Sciatic nerve (tissue), 2 donors: ENCODE data around the gene GPSM1. TPM values are rescaled to one million over a fixed set of nuclear protein-coding genes. Genes with fewer than 3 reads are reported as not detected.

Source experiments
- ATAC-seq: fragments of 200-7000 bp; cut with Tn5 transposase; one replicate; pipeline ENCODE4 v1.9.1; 2020; ENCODE audit warnings: mild to moderate bottlenecking, moderate library complexity
- DNase-seq: peaks from one replicate; pipeline ENCODE4 v3.0.0-alpha.2; 2020; ENCODE audit warnings: low spot score
- intact Hi-C: fragments of 100-400 bp; cut with DNase I; formaldehyde crosslinking; loops from one replicate; pipeline ENCODE4 v1.14.2; 2022
- total RNA-seq: library from RNA; stranded (reverse); fragmentation: NEBNext Ultra II Directional; extraction: Animal tissue kit (Norgen Biotek cat#: 25700); gene quantifications from one replicate; pipeline ENCODE4 v1.2.1, GENCODE V29; 2021
- donor health status: DM: no; HTN: no; CAD: no.
- donor health status: DM: no; HTN: no; CAD: no.

The GPSM1 gene
- total RNA-seq, 1 donor from 2014 or later, result 43.7 TPM

- ATAC-seq (no peak), DNase-seq (no peak)
- intact Hi-C loops, result no loop called here
These were observed 11.2 kb downstream of the GPSM1 start for GRCh38 chr9:136338511-136338910.

- intact Hi-C loops, result no loop called here
- peak; percentile 48 for ATAC-seq
- peak; percentile 85 for DNase-seq
These were observed 12.0 kb downstream of the GPSM1 start for GRCh38 chr9:136339173-136339957.

GRCh38 chr9:136339958-136340310, 12.6 kb downstream of the GPSM1 start:
- DNase-seq (no peak), ATAC-seq (no peak)
- intact Hi-C loops, result no loop called here

- no peak for ATAC-seq
- intact Hi-C loops, result no loop called here
- no peak for DNase-seq
These were observed 13.2 kb downstream of the GPSM1 start for GRCh38 chr9:136340356-136341041.

GRCh38 chr9:136341042-136341655, 13.8 kb downstream of the GPSM1 start:
- no peak for DNase-seq
- intact Hi-C loops, result no loop called here
- ATAC-seq, result no peak

GRCh38 chr9:136341769-136342168, 14.4 kb downstream of the GPSM1 start:
- intact Hi-C loops, result no loop called here
- ATAC-seq (no peak), DNase-seq (no peak)

GRCh38 chr9:136342181-136343120, 15.1 kb downstream of the GPSM1 start:
- intact Hi-C loops, result no loop called here
- ATAC-seq, result peak; percentile 65

GRCh38 chr9:136343121-136343883, 16.0 kb downstream of the GPSM1 start:
- intact Hi-C loops, result no loop called here
- ATAC-seq (peak; percentile 0), DNase-seq (no peak)

More at GRCh38 chr9:136342181-136343120, 15.1 kb downstream of the GPSM1 start:
- peak; percentile 95 for DNase-seq

GRCh38 chr9:136343884-136344269, 16.5 kb downstream of the GPSM1 start:
- ATAC-seq, result no peak
- intact Hi-C loops, result no loop called here
- DNase-seq, result no peak

- intact Hi-C loops, result no loop called here
- DNase-seq (no peak), ATAC-seq (no peak)
These were observed 17.4 kb downstream of the GPSM1 start for GRCh38 chr9:136344544-136345280.

- DNase-seq, result peak; percentile 85
- intact Hi-C loops, result no loop called here
- ATAC-seq, result peak; percentile 75
These were observed 18.2 kb downstream of the GPSM1 start for GRCh38 chr9:136345281-136346156.

- ATAC-seq (no peak), DNase-seq (no peak)
- intact Hi-C loops, result no loop called here
These were observed 18.8 kb downstream of the GPSM1 start for GRCh38 chr9:136346157-136346481.

GRCh38 chr9:136346927-136347465, 19.7 kb downstream of the GPSM1 start:
- DNase-seq, result no peak
- ATAC-seq, result no peak
- intact Hi-C loops, result no loop called here

- DNase-seq (no peak), ATAC-seq (no peak)
- intact Hi-C loops, result no loop called here
These were observed 20.3 kb downstream of the GPSM1 start for GRCh38 chr9:136347472-136348256.

GRCh38 chr9:136348691-136349090, 21.4 kb downstream of the GPSM1 start:
- ATAC-seq (no peak), DNase-seq (no peak)
- intact Hi-C loops, result no loop called here

GRCh38 chr9:136349546-136349945, 22.2 kb downstream of the GPSM1 start:
- ATAC-seq, result no peak
- no peak for DNase-seq
- intact Hi-C loops, result no loop called here
